Activated CD4-positive, alpha-beta T cell treated with anti-CD3 and anti-CD28 coated beads for 4 hours (primary cell): ENCODE results near the gene JKAMP.

Experiments used
- DNase-seq, 2 donors: peaks; one replicate each; pipeline ENCODE4 v3.0.0-alpha.2; 2020

The JKAMP gene

DNA sequence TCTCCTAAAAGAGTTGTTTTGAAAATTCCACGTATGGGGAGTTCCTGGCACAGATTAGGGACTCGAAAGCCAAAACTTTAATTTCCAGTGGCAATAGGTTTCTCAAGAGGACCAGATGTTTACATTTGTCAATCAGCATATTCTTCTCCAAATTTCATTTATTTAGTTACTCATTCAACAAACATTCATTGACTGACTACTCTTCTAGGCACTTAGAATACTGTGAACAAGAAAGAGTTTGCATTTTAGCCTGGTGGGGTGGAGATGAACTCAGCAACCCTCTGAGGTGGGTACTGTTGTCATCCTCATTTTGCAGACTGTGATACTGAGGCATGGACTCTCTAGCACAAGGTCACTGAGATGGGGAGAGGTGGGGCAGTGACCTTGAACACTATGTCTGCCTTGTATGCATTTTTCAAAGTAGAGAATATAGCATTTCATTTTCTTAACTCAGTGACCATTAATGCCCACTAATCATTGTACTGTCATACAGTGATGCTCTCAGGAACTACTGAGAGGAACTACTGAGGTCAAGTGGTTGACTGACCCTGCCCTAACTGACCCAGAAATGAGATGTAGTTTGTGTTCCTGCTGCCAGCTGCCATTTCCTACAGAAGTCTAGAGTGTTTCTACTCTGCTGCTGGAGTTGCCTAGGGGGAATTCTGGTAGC is 2.3 kb upstream of the JKAMP start:
- no peak for DNase-seq

DNA sequence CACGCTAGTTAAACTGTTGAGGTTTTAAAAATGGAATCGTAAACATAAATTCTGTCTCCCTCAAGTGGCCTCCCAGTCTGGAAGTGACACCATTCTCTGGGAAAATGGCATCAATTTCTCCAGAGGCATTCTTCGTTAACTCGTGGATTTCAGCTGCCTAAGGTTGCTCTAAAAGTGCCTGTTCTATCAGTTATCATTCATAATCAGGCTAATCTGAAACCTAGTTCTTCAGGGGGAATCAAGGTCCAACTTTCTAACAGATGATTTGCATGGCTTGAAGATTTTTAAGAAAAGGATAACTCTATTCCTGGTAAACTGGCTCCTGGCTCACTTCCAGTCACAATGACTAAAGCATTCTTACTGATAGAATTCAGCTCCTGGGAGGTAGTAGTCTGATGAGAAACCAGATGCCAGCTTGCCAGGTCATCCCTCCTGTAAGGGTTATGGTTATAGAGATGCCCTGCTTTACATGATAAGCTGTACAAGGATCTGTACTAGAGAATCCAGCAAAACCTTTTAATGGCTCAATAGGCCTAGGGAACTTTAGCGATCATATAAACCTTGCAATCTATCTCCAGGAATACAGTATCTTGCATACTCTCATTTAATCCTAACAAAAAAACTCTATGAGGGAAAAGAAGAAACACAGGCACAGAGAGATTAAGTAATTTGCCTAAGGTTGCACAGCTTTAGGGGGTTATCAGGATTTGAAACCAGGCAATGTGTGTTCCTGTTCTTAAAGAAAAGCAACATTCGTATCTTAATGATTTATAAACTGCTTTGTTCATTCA is 1.6 kb upstream of the JKAMP start:
- no peak for DNase-seq

DNA sequence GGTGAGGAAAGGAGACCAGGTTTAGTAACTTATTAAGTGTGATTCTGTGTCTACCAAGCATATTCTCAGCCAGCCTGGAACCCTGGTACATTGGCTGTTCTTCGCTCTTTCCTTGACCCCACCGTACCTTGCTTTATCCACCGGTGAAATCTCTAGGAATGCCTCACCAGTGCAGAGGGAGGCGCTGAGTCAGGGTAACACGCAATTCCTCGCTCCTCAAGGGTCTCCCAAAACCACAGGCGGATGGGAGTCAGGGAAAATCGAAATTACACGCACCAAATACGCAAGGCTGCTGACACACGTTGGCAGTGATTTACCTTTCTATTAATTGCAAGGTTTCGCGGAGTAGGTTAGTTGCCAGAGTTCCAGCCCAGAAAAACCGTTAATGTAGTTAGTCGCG is 954 bp upstream of the JKAMP start:
- DNase-seq = no peak

DNA sequence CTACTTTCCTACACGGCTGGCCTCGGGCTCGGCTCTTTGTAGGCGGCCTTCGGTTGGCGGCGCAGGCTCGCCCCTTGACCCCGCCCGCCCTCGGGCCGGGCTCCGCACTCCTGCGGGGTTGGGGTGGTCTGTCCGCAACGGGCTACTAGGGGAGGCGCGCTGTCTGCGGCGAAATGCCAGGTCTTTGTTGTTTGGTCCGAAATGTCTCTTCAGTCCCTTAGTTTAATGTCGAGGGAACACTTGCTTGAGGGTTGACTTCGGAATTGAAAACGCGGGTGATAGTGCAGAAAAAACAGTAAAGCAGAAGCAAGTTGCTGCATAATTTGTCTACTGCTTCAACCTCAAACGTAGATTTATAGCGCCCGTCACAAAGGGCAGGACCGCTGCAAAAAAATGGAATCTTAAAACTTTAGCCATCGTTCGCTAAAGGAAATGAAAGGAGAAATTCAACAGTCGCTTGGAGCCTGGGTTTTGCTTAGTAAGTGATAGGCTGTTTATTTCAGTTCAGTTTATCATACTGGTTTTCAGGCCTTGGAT is 390 bp downstream of the JKAMP start:
- DNase-seq = no peak

DNA sequence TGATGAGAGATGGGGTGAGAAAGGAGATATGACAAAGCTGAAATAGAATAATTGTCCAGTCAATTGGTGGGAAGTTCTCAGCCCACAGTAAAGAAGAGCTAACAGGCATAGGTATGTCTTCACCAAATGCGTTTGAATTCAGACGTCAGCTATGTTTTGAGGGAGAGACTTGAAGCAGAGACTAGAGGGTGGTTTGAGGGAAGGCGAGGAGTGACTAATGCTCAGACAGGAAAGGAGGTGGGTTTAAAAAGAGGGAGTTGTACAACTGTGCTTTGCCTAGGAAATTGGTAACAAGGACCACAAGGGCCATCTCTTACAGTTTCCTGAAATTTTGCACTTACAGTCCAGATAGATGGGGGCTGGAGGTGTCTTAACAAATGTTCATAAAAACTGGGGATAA is 6.4 kb downstream of the JKAMP start:
- no peak for DNase-seq

DNA sequence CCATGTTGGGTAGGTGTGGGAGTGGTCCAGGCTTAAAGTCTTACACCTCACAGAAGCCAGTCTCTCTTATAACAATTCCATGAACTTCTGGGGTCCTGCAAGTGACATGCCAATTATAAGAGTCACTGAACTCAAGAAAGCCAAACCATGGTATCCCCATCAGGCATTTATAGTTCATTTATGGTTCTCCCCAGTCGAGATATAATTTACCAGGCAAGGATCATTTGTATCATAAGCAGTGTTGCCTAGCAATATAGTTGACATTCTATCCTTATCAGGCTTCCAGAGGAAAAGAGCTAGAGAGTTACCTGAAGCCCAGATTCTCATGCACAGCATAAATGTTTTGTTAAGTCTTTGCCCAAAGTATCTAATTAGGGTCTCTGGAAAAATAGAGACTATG is 8.1 kb downstream of the JKAMP start:
- DNase-seq = no peak

DNA sequence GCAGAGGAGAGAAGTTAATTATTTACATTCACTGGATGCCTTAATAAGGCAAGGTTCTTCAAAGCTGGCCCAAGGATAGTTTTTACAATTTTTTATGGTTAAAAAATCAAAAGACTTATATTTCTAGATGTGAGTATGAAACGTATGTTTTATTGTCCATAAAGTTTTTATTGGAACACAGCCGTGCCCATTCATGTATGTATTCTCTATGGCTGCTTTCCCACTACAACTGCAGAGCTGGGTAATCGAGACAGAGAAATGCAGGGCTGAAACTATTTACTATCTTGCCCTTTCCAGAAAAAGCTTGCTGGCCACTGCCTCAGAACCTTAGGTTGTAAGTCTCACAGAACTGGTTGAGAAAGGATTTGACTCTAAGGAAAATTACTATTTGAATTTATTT is 16.4 kb downstream of the JKAMP start:
- DNase-seq = no peak

DNA sequence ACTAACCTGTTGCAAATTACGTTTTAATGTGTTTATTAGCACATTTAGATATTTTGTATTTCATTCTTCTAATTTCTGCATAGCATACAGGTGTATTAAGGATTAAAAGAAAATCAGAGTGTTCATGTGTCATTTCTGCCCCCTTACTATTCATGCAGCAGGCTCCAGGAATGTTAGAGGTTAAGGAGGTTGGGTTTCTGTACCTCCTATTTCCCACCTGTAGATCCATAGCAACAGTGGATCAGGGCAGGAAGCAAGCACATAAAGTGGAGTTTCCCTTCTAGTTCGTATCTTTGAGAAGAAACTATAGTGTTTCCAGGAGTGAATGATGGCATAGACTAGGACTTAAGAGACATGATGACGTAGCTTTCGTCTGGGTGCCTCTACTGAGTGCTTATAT is 18.9 kb downstream of the JKAMP start:
- no peak for DNase-seq

DNA sequence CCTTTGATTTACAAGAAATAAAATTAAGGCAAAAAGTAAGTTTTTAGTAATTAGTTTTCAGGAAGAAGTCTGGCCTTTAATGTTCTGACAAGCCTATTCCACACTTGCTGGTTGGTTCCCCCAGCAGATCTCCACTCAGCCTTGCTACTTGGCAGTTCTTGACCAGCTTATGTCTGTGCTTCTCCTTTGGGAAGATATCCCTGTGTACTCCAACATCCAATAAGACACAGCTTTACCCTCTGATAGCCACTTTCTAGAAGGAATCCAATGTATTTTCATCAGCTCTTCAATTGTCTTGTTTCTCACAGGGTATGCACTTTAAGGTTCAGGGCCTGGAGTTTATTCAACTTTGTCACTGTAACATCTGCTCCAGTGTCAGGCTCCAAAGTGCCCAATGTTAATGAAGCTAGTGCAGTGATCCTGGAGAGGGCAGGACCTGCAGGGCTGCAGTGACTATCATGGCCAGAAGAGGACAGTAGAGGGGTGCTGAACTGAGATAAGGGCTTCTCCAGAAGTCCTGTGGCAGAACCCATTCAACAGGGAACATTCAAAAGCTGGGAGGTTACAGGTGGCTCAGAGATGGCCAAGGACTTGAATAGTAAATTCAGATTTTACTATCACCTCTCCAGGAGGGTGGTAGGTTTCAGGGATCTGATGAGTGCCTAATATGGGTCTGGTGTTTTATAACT is 22.9 kb downstream of the JKAMP start:
- DNase-seq = peak in 1 of 2 donors; percentile 34

DNA sequence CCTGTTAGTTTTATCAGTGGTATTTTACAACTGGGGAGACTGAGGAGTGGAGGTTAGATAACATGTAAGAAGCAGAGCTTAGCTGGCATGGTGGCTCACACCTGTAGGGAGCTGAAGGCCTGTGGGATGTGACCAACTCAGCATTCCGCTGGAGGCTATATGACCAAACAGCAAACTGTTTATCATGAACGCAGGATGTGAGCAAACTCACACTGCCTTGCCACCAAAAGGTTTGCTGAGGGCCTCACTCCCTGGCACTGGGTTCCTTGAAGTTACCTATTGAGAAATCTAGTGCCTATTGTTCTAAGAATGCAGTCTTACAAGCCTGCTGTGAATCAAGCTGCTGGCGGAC is 23.4 kb downstream of the JKAMP start:
- DNase-seq = no peak

DNA sequence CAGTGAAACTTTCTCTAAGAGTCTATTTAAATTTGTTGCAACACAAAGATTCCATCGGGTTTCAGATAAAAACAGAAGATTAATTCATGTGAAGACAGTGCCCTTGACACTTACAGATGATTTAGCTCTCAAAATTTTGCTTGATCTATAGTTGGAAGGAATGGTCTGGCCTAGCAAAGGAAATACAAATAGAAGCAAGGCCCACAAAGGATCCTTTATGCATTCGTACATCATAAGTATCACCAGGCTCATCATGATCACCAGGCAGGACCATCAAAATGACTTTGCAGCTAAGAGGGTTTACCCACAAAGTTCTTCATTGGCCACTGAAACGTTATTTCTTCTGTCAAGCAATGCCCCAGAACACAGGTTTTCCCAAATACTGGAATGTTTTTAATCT is 24.8 kb downstream of the JKAMP start:
- DNase-seq = no peak

DNA sequence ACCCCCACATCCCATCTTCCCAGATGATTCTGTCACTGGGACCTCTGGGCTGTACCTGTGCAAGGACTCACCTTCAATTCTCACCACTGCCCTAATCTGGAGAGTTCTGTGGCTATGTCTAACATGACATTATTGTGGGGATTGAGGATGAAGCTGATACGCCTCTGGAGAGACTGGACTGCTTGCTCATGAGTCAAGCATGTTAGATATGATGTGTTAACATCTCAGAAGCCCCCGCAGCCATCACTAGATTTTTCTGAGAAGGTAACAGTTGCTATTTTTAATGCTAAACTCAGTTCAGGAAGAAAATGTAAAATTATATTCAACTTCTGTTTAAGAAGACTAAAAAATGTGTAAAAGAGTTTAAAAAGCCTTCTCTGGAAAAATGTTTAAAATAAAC is 25.7 kb downstream of the JKAMP start:
- no peak for DNase-seq

DNA sequence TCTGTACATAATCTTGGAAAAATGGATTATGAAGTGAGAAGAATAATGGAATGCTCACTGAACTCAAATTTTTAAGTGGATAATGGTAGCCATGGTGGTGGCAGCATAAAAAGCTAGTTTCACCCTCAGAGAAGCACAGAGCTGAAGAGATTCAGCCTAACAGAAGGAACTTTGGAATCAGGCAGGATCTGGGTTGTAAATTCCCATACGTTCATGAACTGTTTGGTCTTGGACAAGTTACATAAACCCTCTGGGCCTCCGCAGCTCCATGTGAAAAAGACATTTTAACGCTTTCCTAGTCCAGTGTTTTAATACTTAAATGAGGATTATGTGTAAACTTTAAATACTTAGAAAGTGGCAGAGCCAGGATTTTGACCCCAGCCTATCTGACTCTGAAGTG is 26.6 kb downstream of the JKAMP start:
- DNase-seq = no peak

DNA sequence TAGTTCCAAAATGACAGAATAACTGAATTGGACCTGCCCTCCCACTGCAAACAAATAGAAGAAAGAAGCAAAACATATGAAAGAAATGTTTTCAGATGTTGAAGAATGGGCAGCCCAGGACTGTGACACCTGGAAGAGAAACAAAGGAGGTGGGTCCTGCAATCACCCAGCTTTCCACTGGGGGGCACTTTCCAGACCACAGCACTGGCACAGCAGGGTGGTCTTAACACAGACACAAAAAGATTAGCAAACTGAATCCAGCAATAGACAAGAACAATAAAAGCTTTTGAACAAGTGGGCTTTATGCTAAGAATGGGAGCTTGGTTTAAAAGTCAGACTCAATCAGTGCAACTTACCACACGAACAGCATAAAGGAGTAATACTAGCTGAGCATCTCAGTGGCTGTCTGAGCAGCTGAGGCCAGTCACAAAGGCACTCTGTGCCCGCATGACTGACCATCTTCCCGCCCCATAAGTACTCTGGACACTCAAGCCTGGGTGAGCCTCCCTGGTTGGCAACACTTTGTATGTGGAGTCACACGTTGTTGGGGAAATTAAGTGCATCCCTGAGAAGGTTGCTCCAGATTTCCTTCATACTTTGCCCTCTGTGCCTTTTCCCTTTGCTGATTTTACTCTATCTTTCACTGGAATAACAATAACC is 27.7 kb downstream of the JKAMP start:
- DNase-seq = no peak

DNA sequence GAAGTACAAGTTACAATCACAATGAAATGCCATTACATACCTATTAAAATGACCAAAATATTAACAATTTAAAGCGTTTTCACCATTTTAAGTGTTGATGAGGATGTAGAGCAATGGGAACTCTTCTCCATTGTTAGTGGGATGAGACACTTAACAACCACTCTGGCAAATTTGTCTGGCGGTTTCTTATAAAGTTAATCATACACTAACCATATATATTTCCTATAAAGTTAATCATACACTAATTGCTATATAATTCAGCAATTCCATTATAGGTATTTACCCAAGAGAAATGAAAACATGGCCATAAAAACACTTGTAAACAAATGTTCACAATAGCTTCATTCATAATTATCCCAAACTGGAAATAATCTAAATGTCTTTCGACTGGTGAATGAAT is 35.9 kb downstream of the JKAMP start:
- no peak for DNase-seq

DNA sequence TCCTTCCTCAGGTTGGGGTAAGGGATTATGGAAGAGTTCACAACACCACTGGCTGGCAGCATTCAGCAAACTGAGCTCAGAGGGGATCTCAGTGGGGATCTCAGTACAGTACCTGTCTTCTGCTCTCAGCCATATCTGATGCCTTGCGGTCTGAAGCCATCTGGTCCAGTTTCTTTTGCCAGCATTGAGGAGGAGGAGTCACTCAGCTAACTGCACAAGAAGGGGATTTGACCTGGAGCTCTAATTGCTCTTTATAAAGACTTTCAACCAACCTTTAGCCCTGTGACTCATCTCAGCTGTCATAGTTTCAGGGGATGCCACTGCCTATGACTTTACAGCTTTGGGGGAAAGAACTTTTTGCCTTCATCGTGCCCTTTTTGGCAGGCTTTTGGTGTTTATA is 44.9 kb downstream of the JKAMP start:
- no peak for DNase-seq

DNA sequence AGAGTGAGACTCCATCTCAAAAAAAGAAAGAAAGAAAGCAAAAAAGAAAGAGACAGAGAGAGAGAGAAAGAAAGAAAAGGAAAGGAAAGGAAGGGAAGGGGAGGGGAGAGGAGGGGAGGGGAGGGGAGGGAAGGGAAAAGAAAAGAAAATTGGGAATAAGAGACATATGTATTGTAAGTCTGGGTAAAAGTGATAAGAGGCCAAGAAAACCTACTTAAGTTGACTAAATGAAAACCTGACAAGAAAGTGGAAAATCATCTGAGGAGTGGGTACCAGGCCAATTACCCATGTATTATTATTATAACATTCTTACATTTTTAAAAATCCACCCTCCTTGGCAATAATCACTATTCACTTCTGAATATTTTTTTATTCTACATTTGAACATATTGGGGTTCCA is 46.0 kb downstream of the JKAMP start:
- DNase-seq = no peak

DNA sequence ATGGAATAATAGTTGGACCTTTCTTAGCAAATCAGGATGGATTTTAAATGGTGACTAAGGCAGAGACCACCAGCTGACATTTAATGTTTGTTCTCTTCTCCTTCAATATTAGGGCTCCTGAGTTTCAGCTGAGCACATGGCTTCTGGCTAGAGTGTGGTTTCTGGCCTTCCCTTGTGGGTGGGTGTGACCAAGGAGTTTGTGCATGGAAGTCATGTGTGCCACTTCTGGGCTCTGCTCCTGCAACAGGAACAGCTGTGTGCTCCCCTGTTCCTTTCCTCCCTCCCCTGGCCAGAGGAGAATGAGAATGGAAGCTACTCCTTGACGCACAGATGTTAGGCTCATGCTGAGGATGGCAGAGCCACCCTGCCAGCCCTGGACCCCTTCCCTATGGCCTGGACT is 48.1 kb downstream of the JKAMP start:
- no peak for DNase-seq

DNA sequence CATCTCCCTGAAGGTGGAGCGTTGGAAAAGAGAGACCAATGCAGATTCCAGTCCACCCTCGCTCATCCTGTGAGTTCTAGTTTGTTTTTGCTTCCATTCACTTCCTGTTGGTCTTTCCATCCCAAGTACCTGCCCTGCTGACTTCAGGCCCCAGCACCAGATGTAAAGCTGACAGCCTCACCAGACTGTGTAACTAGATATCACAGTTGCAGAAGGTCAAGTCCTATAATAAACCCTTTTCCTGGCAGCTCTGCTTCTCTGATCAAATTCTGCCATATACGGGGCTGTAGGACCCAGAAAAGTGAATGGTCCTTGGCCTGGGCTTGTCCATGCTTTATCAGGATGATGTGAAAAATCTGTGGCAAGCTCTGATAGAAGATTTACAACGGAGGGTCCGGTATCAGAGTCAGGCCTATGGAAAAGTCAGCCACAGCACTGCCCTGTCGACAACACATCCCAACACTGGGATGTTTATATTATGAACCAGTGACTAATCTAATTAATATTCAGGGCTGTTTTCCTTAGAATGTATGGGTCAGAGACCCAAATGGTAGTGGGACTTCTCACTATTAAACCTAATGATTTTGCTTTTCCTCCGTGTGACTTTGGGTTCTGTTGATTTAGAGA is 50.2 kb downstream of the JKAMP start:
- no peak for DNase-seq

DNA sequence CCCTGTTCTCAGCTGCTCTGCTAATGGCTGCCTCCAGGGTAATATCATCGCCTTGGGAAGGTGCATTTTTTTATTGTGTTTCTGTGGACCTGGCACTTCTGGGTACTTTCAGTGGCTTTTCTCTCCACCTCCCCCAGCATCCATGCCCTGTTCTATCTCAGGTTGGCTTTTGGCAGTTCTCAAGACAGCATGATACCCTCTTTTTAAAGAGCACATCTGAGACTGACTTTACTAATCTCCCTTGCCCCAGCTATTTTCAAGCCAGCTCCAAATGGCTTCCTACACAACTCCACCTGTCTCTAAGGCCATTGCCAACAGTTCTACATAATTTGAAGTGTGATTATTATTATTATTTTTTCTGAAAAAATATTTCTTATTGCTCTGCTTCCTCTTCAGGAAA is 53.2 kb downstream of the JKAMP start:
- no peak for DNase-seq

DNA sequence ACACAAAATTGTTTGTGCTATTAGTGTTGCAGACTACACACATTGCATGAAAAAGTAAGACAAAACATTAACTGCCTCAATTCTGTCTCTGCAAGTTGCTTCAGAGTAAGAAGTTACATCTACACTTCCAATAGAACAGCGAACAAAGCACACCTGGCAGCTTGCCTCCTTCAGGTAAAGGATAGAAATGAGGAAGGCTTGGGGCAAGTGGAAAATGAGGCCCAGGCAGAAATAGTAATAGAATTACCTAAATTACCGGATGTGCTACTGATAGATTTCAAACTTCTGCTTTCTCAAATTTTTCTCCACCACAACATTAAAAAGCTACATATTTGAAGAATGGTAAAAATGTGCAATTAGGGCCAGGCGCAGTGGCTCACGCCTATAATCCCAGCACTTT is 54.6 kb downstream of the JKAMP start:
- no peak for DNase-seq

DNA sequence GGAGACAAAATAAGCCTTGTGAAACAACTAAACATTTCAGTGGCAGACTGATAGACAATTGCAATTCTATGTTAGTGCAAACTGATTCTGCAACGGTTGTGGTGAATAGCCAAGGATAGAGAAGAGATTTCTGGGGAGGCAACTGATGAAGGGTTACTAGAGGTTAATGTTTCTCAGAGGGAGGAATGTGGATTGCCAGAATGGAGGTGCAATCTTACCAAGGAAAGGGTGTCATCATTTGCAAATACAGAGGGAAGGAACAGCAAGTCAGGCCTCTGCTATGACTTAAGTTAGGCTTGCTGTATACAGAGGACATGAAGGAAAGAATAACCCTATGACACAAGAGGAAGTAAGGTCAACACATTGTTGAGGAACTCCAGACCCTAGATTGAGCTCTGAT is 56.5 kb downstream of the JKAMP start:
- DNase-seq = no peak

DNA sequence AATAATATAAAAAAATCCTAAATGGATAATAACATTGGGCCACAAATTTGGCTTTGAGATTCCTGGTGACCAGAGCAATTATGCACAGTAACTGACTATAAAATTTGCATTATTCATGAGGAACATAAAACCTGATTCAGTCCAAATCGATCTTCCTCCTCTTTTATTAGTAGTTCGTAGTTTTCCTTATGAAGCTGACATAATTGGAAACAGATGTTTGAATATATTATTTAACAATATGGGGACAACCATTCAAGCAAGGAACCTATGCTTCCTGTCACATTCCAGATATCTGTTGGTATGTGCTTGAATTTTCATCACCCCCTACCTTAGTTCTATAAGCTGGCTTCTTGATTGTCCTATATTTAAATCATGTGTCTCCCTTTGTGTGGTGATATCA is 57.4 kb downstream of the JKAMP start:
- no peak for DNase-seq
